Activated B cell treated with CpG ODN at 0.5 μM for 24 hours (primary cell): Measurements from ENCODE around the gene OR52J3. TPM values are rescaled to one million over a fixed set of nuclear protein-coding genes. Genes with fewer than 3 reads are reported as not detected.

Experiments used
- ATAC-seq: fragments of 200-7000 bp; cut with Tn5 transposase; one replicate; pipeline ENCODE4 v1.10.0; 2021; ENCODE audit warnings: low read depth, mild to moderate bottlenecking, moderate library complexity
- CTCF ChIA-PET: fragments of 350-600 bp; sonication (Branson Sonifier 250); formaldehyde crosslinking; loops from one replicate; lab custom pipeline; 2021; ENCODE audit warnings: antibody characterized with exemption; lab: Charles Lee
- POLR2A ChIA-PET: fragments of 350-600 bp; sonication (Branson Sonifier 250); formaldehyde crosslinking; loops from one replicate; lab custom pipeline; 2021; ENCODE audit warnings: antibody characterized with exemption; lab: Charles Lee
- DNase-seq: peaks from one replicate; pipeline ENCODE4 v3.0.0; 2022
- H3K27ac Mint-ChIP-seq: one replicate; pipeline ENCODE4 v1.8.0; 2020; ENCODE audit warnings: mixed read lengths
- H3K27me3 Mint-ChIP-seq: one replicate; pipeline ENCODE4 v1.8.0; 2021; ENCODE audit warnings: mixed read lengths
- H3K36me3 Mint-ChIP-seq: one replicate; pipeline ENCODE4 v1.8.0; 2021; ENCODE audit warnings: low read depth, mixed read lengths
- H3K4me1 Mint-ChIP-seq: one replicate; pipeline ENCODE4 v1.8.0; 2021; ENCODE audit warnings: mixed read lengths
- H3K4me3 Mint-ChIP-seq: one replicate; pipeline ENCODE4 v1.8.0; 2020; ENCODE audit warnings: mild to moderate bottlenecking, mixed read lengths
- H3K9me3 Mint-ChIP-seq: one replicate; pipeline ENCODE4 v1.8.0; 2020; ENCODE audit warnings: mixed read lengths
- CTCF ChIP-seq: fragments of 200-600 bp; IDR thresholded peaks from one replicate; pipeline ENCODE4 v1.8.0; 2022; ENCODE audit warnings: antibody characterized with exemption, mild to moderate bottlenecking
- intact Hi-C: fragments of 100-400 bp; cut with micrococcal nuclease; formaldehyde crosslinking; loops from one replicate; pipeline ENCODE4 v1.15.1; 2024
- total RNA-seq: library from RNA; stranded (reverse); gene quantifications from 2 replicates; pipeline ENCODE4 v1.2.3, GENCODE V29; 2022

OR52J3 gene
- total RNA-seq: not detected in 2 replicates

GRCh38 chr11:5046226-5046625 lies at the start of gene OR52J3:
Gene OR52J3 (plus strand): TSS chr11:5046526. CDS start chr11:5046526, 0 bp downstream.
- POLR2A ChIA-PET: no interaction called here
- Mint-ChIP-seq H3K27ac (no peak within 1 kb of the TSS), H3K27me3 (no peaks in the 10 kb centered on the region), H3K4me3 (no peak within 1 kb of the TSS), H3K9me3 (no peaks in the 10 kb centered on the region), H3K4me1 (no peaks in the 10 kb centered on the region), H3K36me3 (no peaks in the 10 kb centered on the region)
- no peak for TF ChIP-seq CTCF
- intact Hi-C loops: no loop called here
- CTCF ChIA-PET: no interaction called here
- DNase-seq (no peak), ATAC-seq (no peak)

- intact Hi-C loops: loop anchor here (1.0 kb wide), 1 partner anchor 817 kb away; no protein-coding TSS in a partner anchor
- Mint-ChIP-seq H3K4me3 (no peak overlapping the region), H3K27ac (no peak overlapping the region), H3K27me3 (peaks cover 2% of the 10 kb centered on the region), H3K9me3 (no peaks in the 10 kb centered on the region), H3K4me1 (no peaks in the 10 kb centered on the region), H3K36me3 (no peaks in the 10 kb centered on the region)
- ATAC-seq (no peak), DNase-seq (no peak)
- POLR2A ChIA-PET: no interaction called here
- TF ChIP-seq CTCF: no peak
- CTCF ChIA-PET: interaction anchor here (0.9 to 1.8 kb wide), 2 partner anchors 368 to 817 kb away, joined by 3 to 7 read pairs; partner anchors contain the start of gene OR51D1
These were observed 41.7 kb upstream of the OR52J3 start for GRCh38 chr11:5004424-5005274.

- intact Hi-C loops: no loop called here
- TF ChIP-seq CTCF: no peak
- DNase-seq: no peak
- CTCF ChIA-PET: interaction anchor here (1.7 kb wide), 1 partner anchor 370 kb away, joined by 3 read pairs; the partner anchor contains the start of gene OR51D1
- POLR2A ChIA-PET: no interaction called here
- Mint-ChIP-seq H3K36me3 (no peaks in the 10 kb centered on the region), H3K9me3 (no peaks in the 10 kb centered on the region), H3K4me1 (no peaks in the 10 kb centered on the region), H3K27me3 (no peaks in the 10 kb centered on the region), H3K27ac (no peak overlapping the region), H3K4me3 (no peak overlapping the region)
- ATAC-seq: no peak
These were observed 38.8 kb upstream of the OR52J3 start for GRCh38 chr11:5007561-5007960.

GRCh38 chr11:5011254-5011653 lies 35.1 kb upstream of the OR52J3 start:
- TF ChIP-seq CTCF: no peak
- Mint-ChIP-seq H3K4me1 (no peaks in the 10 kb centered on the region), H3K9me3 (no peaks in the 10 kb centered on the region), H3K27ac (no peak overlapping the region), H3K27me3 (peaks cover 2% of the 10 kb centered on the region), H3K4me3 (no peak overlapping the region), H3K36me3 (no peaks in the 10 kb centered on the region)
- CTCF ChIA-PET: no interaction called here
- DNase-seq: no peak
- POLR2A ChIA-PET: no interaction called here
- no peak for ATAC-seq
- intact Hi-C loops: no loop called here

- no peak for DNase-seq
- peaks cover 2% of the 10 kb centered on the region for H3K27me3 Mint-ChIP-seq
- H3K4me3 Mint-ChIP-seq: no peak overlapping the region
- ChIA-PET CTCF (no interaction called here), POLR2A (no interaction called here)
- H3K27ac Mint-ChIP-seq: no peak overlapping the region
- TF ChIP-seq CTCF: no peak
- no peaks in the 10 kb centered on the region for H3K36me3 Mint-ChIP-seq
- ATAC-seq: no peak
- H3K4me1 Mint-ChIP-seq: no peaks in the 10 kb centered on the region
- intact Hi-C loops: no loop called here
- no peaks in the 10 kb centered on the region for H3K9me3 Mint-ChIP-seq
These were observed 33.3 kb upstream of the OR52J3 start for GRCh38 chr11:5013012-5013411.
